K562 (cell line): ENCODE results near the gene ITGB2. TPM values are rescaled to one million over a fixed set of nuclear protein-coding genes. Genes with fewer than 3 reads are reported as not detected.

Experiments
- ARID1B ChIP-seq: fragments of 450-650 bp; IDR thresholded peaks from 2 replicates; pipeline ENCODE4 v1.6.1; 2016; ENCODE audit warnings: antibody characterized with exemption, mild to moderate bottlenecking, inconsistent platforms
- ARID2 ChIP-seq: fragments of 450-650 bp; IDR thresholded peaks from 2 replicates; pipeline ENCODE4 v1.6.1; 2017; ENCODE audit warnings: antibody characterized with exemption, mild to moderate bottlenecking
- ATF1 ChIP-seq, 2 experiments: fragments of 450-650 bp in 1 of 2; IDR thresholded peaks; 2 replicates each; pipeline ENCODE4 v1.6.1; 2016; ENCODE audit warnings: missing compliant biosample characterization in 1 of 2, missing genetic modification characterization in 1 of 2
- CBX1 ChIP-seq: sonication (generic); IDR thresholded peaks from 2 replicates; pipeline ENCODE4 v1.6.1; 2016; ENCODE audit warnings: antibody characterized with exemption, low read depth, mild to moderate bottlenecking
- CBX3 ChIP-seq, 2 experiments: IDR thresholded peaks; 1 replicate in 1 of 2; 2 replicates in 1 of 2; pipeline ENCODE4 v1.6.1; 2012; ENCODE audit warnings: inconsistent platforms in 2 of 2, low read length in 2 of 2, borderline replicate concordance in 1 of 2, control low read depth in 1 of 2
- CREM ChIP-seq: IDR thresholded peaks from 2 replicates; pipeline ENCODE4 v1.6.1; 2014; ENCODE audit warnings: antibody characterized with exemption, low read depth
- DMBX1 ChIP-seq: fragments of 250-450 bp; sonication (Bioruptor Pico); IDR thresholded peaks from 2 replicates; pipeline ENCODE4 v1.8.0; 2022; ENCODE audit warnings: inconsistent platforms, mild to moderate bottlenecking, moderate library complexity, borderline replicate concordance
- ESRRA ChIP-seq: fragments of 450-650 bp; IDR thresholded peaks from 2 replicates; pipeline ENCODE4 v1.6.1; 2014; ENCODE audit warnings: low read depth, mild to moderate bottlenecking, moderate library complexity, borderline replicate concordance
- FOXA3 ChIP-seq, 2 experiments: fragments of 450-650 bp in 1 of 2; sonication (generic) in 1 of 2; formaldehyde crosslinking; IDR thresholded peaks in 1 of 2; conservative IDR thresholded peaks in 1 of 2; 2 replicates each; pipeline versions ENCODE4 v1.4.0 to v1.8.0; 2020 to 2022; ENCODE audit warnings: mild to moderate bottlenecking in 2 of 2, missing genetic modification reagents in 1 of 2
- IRF9 ChIP-seq: fragments of 450-650 bp; IDR thresholded peaks from 2 replicates; pipeline ENCODE4 v1.6.1; 2016; ENCODE audit warnings: missing biosample characterization, missing genetic modification characterization
- JUN ChIP-seq, 2 experiments: sonication (generic) in 1 of 2; formaldehyde crosslinking in 1 of 2; IDR thresholded peaks; 2 replicates each; pipeline versions ENCODE4 v1.6.1 to v1.8.0; 2012 to 2022; ENCODE audit warnings: borderline replicate concordance in 2 of 2, mild to moderate bottlenecking in 2 of 2, improper control_type of control experiment in 1 of 2, low read depth in 1 of 2, low read length in 1 of 2, missing genetic modification reagents in 1 of 2
- MAFG ChIP-seq: fragments of 450-650 bp; conservative IDR thresholded peaks from 2 replicates; pipeline ENCODE4 v1.6.1; 2016; ENCODE audit warnings: missing genetic modification characterization, missing compliant biosample characterization
- RBM15 ChIP-seq: fragments of 200-400 bp; formaldehyde crosslinking; IDR thresholded peaks from 2 replicates; pipeline ENCODE4 v1.6.1; 2018; ENCODE audit warnings: mild to moderate bottlenecking, low read length, moderate library complexity; ENCODE audit not compliant: insufficient read depth
- SMARCA4 ChIP-seq: fragments of 450-650 bp; IDR thresholded peaks from 2 replicates; pipeline ENCODE4 v1.6.1; 2016
- SRSF1 ChIP-seq: fragments of 200-400 bp; formaldehyde crosslinking; IDR thresholded peaks from 2 replicates; pipeline ENCODE4 v1.6.1; 2017; ENCODE audit warnings: mild to moderate bottlenecking, low read depth, low read length, moderate library complexity
- ZBTB5 ChIP-seq: fragments of 450-650 bp; IDR thresholded peaks from 2 replicates; pipeline ENCODE4 v1.6.1; 2017; ENCODE audit warnings: antibody characterized with exemption
- ZFP36 ChIP-seq: fragments of 150-350 bp; IDR thresholded peaks from 2 replicates; pipeline ENCODE4 v1.6.1; 2018; ENCODE audit warnings: low read length, low read depth; ENCODE audit not compliant: partially characterized antibody
- polyA plus RNA-seq, 8 experiments: library from polyadenylated mRNA; depleted of rRNA in 4 of 8; stranded (reverse) in 5 of 8; unstranded in 3 of 8; fragments of >200 nt; fragmentation: Nextera tagmentation in 2 of 8; fragmentation: Illumina TruSeq in 1 of 8; extraction: Ambion mirVana in 2 of 8; extraction: Trizol in 1 of 8; gene quantifications; 2 replicates each; pipeline versions ENCODE4 v1.2.1 to v1.2.3, GENCODE V29; 2011 to 2014; ENCODE audit warnings: inconsistent platforms in 1 of 8, missing spikeins in 1 of 8
- total RNA-seq, 7 experiments: library from RNA; depleted of rRNA in 6 of 7; stranded (reverse); fragments of >200 nt in 6 of 7; fragmentation: Illumina TruSeq in 2 of 7; extraction: Trizol in 2 of 7; gene quantifications; 2 replicates each; pipeline versions ENCODE4 v1.2.1 to v1.2.3, GENCODE V29; 2011 to 2021; ENCODE audit warnings: low replicate concordance in 1 of 7
- TF ChIP-seq, protein P1 (sequence below): fragments of 250-450 bp; sonication (Bioruptor Pico); IDR thresholded peaks from 2 replicates; pipeline ENCODE4 v1.4.0; 2020; ENCODE audit warnings: mild to moderate bottlenecking
- TF ChIP-seq, protein P2 (sequence below): fragments of 150-350 bp; conservative IDR thresholded peaks from 2 replicates; pipeline ENCODE4 v1.6.1; 2014; ENCODE audit warnings: low read length

The ITGB2 gene
- total and polyA plus RNA-seq, 9 of the 15 experiments (the other 6 are each of a cell fraction or from before 2014, with no cell fraction given): 0.07 to 1.3 (median 0.51) TPM; not detected in 2

- TF ChIP-seq SRSF1 (no peak), FOXA3 (CRISPR knock-in tag; conservative IDR thresholded peaks at IDR 0.05 in 1 of 2, IDR thresholded peaks at IDR 0.05 in 1 of 2) (no peak), ESRRA (peak; percentile 77; the same call in 1 of the 2 replicates), CBX3 (IDR thresholded peaks at IDR 0.05; ENCODE audit: borderline replicate concordance in 1 of 2, low read length in 2 of 2) (no peak), RBM15 (no peak), ZBTB5 (no peak), ZFP36 (no peak), DMBX1 (no peak), JUN (IDR thresholded peaks at IDR 0.05; ENCODE audit: borderline replicate concordance, low read depth, low read length) (peak; percentile 44; the same call in 1 of the 2 replicates), JUN (CRISPR knock-in tag; IDR thresholded peaks at IDR 0.05; ENCODE audit: borderline replicate concordance) (no peak), MAFG (no peak), ARID2 (no peak), ATF1 (CRISPR knock-in tag; IDR thresholded peaks at IDR 0.05) (no peak), ATF1 (tag; IDR thresholded peaks at IDR 0.05) (no peak; the same call in 1 of the 2 replicates), CREM (peak; percentile 30), SMARCA4 (no peak), IRF9 (no peak), ARID1B (no peak; the same call in 1 of the 2 replicates), CBX1 (no peak)
- TF ChIP-seq, protein P1, sequence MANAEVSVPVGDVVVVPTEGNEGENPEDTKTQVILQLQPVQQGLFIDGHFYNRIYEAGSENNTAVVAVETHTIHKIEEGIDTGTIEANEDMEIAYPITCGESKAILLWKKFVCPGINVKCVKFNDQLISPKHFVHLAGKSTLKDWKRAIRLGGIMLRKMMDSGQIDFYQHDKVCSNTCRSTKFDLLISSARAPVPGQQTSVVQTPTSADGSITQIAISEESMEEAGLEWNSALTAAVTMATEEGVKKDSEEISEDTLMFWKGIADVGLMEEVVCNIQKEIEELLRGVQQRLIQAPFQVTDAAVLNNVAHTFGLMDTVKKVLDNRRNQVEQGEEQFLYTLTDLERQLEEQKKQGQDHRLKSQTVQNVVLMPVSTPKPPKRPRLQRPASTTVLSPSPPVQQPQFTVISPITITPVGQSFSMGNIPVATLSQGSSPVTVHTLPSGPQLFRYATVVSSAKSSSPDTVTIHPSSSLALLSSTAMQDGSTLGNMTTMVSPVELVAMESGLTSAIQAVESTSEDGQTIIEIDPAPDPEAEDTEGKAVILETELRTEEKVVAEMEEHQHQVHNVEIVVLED (CRISPR knock-in tag): no peak
- TF ChIP-seq, protein P2, sequence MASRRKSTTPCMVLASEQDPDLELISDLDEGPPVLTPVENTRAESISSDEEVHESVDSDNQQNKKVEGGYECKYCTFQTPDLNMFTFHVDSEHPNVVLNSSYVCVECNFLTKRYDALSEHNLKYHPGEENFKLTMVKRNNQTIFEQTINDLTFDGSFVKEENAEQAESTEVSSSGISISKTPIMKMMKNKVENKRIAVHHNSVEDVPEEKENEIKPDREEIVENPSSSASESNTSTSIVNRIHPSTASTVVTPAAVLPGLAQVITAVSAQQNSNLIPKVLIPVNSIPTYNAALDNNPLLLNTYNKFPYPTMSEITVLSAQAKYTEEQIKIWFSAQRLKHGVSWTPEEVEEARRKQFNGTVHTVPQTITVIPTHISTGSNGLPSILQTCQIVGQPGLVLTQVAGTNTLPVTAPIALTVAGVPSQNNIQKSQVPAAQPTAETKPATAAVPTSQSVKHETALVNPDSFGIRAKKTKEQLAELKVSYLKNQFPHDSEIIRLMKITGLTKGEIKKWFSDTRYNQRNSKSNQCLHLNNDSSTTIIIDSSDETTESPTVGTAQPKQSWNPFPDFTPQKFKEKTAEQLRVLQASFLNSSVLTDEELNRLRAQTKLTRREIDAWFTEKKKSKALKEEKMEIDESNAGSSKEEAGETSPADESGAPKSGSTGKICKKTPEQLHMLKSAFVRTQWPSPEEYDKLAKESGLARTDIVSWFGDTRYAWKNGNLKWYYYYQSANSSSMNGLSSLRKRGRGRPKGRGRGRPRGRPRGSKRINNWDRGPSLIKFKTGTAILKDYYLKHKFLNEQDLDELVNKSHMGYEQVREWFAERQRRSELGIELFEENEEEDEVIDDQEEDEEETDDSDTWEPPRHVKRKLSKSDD: no peak
Observed at GRCh38 chr21:44836666-44837471, 83.8 kb downstream of the ITGB2 start (continued).
